22Rv1 (cell line): Measurements from ENCODE around the gene NEK10.
A peak's percentile ranks its signal among the peaks of the same experiment; 100 is the strongest.

Experiments used
- H3K27ac ChIP-seq: fragments of 450-650 bp; 2 replicates; pipeline ENCODE4 v1.5.1; 2017
- ZFX ChIP-seq: fragments of 450-650 bp; IDR thresholded peaks from 2 replicates; pipeline ENCODE4 v1.6.1; 2017; ENCODE audit warnings: antibody characterized with exemption, borderline replicate concordance
- TF ChIP-seq, protein P1 (sequence below): fragments of 450-650 bp; IDR thresholded peaks from 2 replicates; pipeline ENCODE4 v1.5.1; 2017; ENCODE audit warnings: mild to moderate bottlenecking

NEK10 gene

DNA sequence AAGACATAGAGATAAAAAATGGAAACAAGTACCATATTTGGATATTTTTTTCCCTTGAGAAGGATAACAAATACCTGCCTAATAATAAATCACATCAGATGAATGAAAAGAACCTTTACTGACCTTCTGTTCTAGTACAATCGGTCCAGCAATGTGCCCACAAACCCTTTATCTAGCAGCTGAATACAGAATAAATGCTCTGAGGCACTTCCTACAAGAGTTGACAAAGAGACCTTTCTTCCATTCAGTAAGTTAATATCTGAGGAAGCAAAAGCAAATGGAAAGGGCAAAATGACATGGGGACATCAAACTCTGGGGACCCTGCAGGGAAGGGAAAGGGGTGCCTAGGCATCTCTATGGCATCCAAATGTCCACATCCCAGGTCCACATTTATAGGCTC, 115.8 kb downstream of the NEK10 start:
- no peak for TF ChIP-seq ZFX
- no peak overlapping the region for H3K27ac ChIP-seq

- no peak for TF ChIP-seq ZFX
- TF ChIP-seq, protein P1, sequence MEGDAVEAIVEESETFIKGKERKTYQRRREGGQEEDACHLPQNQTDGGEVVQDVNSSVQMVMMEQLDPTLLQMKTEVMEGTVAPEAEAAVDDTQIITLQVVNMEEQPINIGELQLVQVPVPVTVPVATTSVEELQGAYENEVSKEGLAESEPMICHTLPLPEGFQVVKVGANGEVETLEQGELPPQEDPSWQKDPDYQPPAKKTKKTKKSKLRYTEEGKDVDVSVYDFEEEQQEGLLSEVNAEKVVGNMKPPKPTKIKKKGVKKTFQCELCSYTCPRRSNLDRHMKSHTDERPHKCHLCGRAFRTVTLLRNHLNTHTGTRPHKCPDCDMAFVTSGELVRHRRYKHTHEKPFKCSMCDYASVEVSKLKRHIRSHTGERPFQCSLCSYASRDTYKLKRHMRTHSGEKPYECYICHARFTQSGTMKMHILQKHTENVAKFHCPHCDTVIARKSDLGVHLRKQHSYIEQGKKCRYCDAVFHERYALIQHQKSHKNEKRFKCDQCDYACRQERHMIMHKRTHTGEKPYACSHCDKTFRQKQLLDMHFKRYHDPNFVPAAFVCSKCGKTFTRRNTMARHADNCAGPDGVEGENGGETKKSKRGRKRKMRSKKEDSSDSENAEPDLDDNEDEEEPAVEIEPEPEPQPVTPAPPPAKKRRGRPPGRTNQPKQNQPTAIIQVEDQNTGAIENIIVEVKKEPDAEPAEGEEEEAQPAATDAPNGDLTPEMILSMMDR, result no peak
- H3K27ac ChIP-seq, result no peak overlapping the region
Observed at GRCh38 chr3:27252646-27253045, 116.5 kb downstream of the NEK10 start.

GRCh38 chr3:27244374-27244773, 124.8 kb downstream of the NEK10 start:
- TF ChIP-seq, protein P1, result no peak
- no peak for TF ChIP-seq ZFX
- H3K27ac ChIP-seq, result no peak overlapping the region

DNA sequence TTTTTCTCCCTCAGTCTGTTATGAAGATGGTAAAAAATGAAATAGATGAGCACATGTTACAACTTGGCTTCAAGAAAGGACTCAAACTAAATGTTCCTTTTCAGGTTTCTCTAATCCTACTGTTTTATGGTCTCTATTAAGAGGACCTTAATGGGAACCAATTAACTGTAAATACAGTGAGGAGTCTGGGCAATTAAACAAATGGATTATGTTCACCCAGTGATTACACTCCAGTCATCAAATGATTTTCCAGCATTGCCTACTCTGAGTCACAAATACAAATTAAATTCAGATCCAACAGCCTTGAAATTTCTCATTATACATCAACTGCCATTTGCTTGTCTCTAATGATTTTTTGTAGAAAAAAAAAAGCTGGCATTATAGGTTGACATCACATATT, 129.2 kb downstream of the NEK10 start:
- no peak overlapping the region for H3K27ac ChIP-seq
- no peak for TF ChIP-seq ZFX
- TF ChIP-seq, protein P1, result no peak

DNA sequence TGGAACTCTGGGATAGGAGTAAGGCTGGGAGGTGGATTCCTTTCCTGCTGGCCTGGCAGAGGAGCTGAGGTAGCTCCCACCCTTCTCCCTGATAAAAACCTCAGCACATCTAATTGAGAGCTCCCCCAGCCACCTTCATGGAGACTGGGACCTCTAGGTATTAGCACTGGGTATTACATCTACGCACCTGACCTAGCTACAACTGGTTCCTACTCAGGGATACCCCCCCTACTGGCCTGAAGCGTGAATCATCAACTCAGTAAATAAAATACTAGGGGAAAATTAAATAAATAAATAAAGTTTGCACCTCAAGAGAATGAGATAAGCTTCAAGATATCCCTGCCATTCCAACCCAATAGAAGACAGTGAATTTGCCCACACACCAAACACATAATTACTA, 140.4 kb downstream of the NEK10 start:
- no peak overlapping the region for H3K27ac ChIP-seq
- TF ChIP-seq ZFX, result no peak
- TF ChIP-seq, protein P1, result peak; percentile 34

DNA sequence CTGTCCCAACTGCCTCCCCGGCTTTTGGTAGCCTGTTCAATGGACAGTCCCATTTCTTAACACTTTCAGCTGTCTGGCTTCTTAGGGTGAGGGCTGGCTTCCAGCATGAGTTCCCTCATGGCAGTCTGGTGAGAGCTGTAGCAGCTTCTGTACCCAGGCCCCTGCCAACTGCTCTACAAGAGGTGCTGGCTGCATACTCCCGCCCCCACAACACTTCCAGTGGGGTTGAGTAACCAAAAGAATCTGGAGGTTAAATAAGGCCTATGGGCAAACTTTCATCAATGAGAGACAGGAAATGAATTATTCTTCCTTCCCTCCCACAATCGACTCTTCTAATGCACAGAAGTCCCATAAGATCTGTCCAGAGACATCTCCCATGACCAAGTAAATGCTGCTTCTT, 145.0 kb downstream of the NEK10 start:
- no peak overlapping the region for H3K27ac ChIP-seq
- TF ChIP-seq, protein P1, result no peak
- TF ChIP-seq ZFX, result no peak

- no peak for TF ChIP-seq ZFX
- H3K27ac ChIP-seq, result no peak overlapping the region
Observed at GRCh38 chr3:27221264-27221932, 147.8 kb downstream of the NEK10 start.

- no peak for TF ChIP-seq ZFX
- TF ChIP-seq, protein P1, result no peak
- H3K27ac ChIP-seq, result no peak overlapping the region
Observed at GRCh38 chr3:27220166-27220565, 149.0 kb downstream of the NEK10 start.
